A204.1 (cell line): Measurements from ENCODE around the gene ANO6.

Source experiments
- FAIRE-seq: peaks from 2 replicates; lab custom pipeline; 2012; peaks lifted over from hg19 to GRCh38; lab: Jason Lieb, UNC

Gene ANO6

GRCh38 chr12:45409966-45410365 is 194.1 kb downstream of the ANO6 start:
- FAIRE-seq: no peak

GRCh38 chr12:45411626-45412025 is 195.7 kb downstream of the ANO6 start:
- no peak for FAIRE-seq

- no peak for FAIRE-seq
Observed at GRCh38 chr12:45415393-45415817, 199.5 kb downstream of the ANO6 start.

GRCh38 chr12:45416126-45416525 is 200.2 kb downstream of the ANO6 start:
- peak; percentile 27 for FAIRE-seq

- no peak for FAIRE-seq
Observed at GRCh38 chr12:45418520-45418919, 202.6 kb downstream of the ANO6 start.

- no peak for FAIRE-seq
Observed at GRCh38 chr12:45419317-45419814, 203.5 kb downstream of the ANO6 start.

- FAIRE-seq: no peak
Observed at GRCh38 chr12:45421736-45422135, 205.8 kb downstream of the ANO6 start.

- no peak for FAIRE-seq
Observed at GRCh38 chr12:45423931-45424330, 208.0 kb downstream of the ANO6 start.

- no peak for FAIRE-seq
Observed at GRCh38 chr12:45425426-45425825, 209.5 kb downstream of the ANO6 start.

GRCh38 chr12:45426294-45426693 is 210.4 kb downstream of the ANO6 start:
- FAIRE-seq: no peak

- FAIRE-seq: no peak
Observed at GRCh38 chr12:45427042-45427441, 211.1 kb downstream of the ANO6 start.

- no peak for FAIRE-seq
Observed at GRCh38 chr12:45429831-45430230, 213.9 kb downstream of the ANO6 start.

GRCh38 chr12:45431126-45431525 is 215.2 kb downstream of the ANO6 start:
- FAIRE-seq: no peak

GRCh38 chr12:45432710-45433109 is 216.8 kb downstream of the ANO6 start:
- no peak for FAIRE-seq

GRCh38 chr12:45433441-45433868 is 217.6 kb downstream of the ANO6 start:
- no peak for FAIRE-seq

GRCh38 chr12:45434094-45434493 is 218.2 kb downstream of the ANO6 start:
- FAIRE-seq: no peak

GRCh38 chr12:45435945-45436710 is 220.2 kb downstream of the ANO6 start:
- FAIRE-seq: no peak

- no peak for FAIRE-seq
Observed at GRCh38 chr12:45439039-45439438, 223.1 kb downstream of the ANO6 start.

- FAIRE-seq: no peak
Observed at GRCh38 chr12:45446013-45446412, 230.1 kb downstream of the ANO6 start.

GRCh38 chr12:45458238-45458637 is 242.3 kb downstream of the ANO6 start:
- FAIRE-seq: no peak

GRCh38 chr12:45458854-45459807 is 243.2 kb downstream of the ANO6 start:
- no peak for FAIRE-seq

- FAIRE-seq: no peak
Observed at GRCh38 chr12:45462506-45462905, 246.6 kb downstream of the ANO6 start.

- no peak for FAIRE-seq
Observed at GRCh38 chr12:45464699-45465098, 248.8 kb downstream of the ANO6 start.
